Activated naive CD4-positive, alpha-beta T cell treated with anti-CD3 and anti-CD28 coated beads, Interleukin-2, amount 50 U/mL, for 72 hours (primary cell): ENCODE data around the gene KIAA0825. TPM values are rescaled to one million over a fixed set of nuclear protein-coding genes. Genes with fewer than 3 reads are reported as not detected.
"Not testable (repeated sequence)": the region's sequence is repeated elsewhere in the genome, so short reads cannot be mapped to it uniquely, and the experiment has no call there.

Experiments used
- ATAC-seq, 2 donors: fragments of 150-1000 bp; cut with Tn5 transposase; 2 replicates each; pipeline ENCODE4 v1.10.0; 2021; ENCODE audit warnings: mild to moderate bottlenecking in 2 of 2, moderate library complexity in 2 of 2
- DNase-seq, 2 donors: peaks; one replicate each; pipeline ENCODE4 v3.0.0; 2021 to 2022; ENCODE audit warnings: low spot score in 2 of 2
- H3K27ac Mint-ChIP-seq, 2 donors: one replicate each; pipeline ENCODE4 v1.8.0; 2022; ENCODE audit warnings: mild to moderate bottlenecking in 2 of 2, mixed read lengths in 2 of 2
- H3K36me3 Mint-ChIP-seq, 2 donors: one replicate each; pipeline ENCODE4 v1.8.0; 2022; ENCODE audit warnings: mixed read lengths in 2 of 2
- H3K9me3 Mint-ChIP-seq, 2 donors: one replicate each; pipeline ENCODE4 v1.8.0; 2022; ENCODE audit warnings: mixed read lengths in 2 of 2
- total RNA-seq, 2 donors: library from RNA; stranded (reverse); gene quantifications; one replicate each; pipeline ENCODE4 v1.2.3, GENCODE V29; 2022

The KIAA0825 gene
- total RNA-seq, 2 donors from 2014 or later = 0.16 to 1.2 TPM

DNA sequence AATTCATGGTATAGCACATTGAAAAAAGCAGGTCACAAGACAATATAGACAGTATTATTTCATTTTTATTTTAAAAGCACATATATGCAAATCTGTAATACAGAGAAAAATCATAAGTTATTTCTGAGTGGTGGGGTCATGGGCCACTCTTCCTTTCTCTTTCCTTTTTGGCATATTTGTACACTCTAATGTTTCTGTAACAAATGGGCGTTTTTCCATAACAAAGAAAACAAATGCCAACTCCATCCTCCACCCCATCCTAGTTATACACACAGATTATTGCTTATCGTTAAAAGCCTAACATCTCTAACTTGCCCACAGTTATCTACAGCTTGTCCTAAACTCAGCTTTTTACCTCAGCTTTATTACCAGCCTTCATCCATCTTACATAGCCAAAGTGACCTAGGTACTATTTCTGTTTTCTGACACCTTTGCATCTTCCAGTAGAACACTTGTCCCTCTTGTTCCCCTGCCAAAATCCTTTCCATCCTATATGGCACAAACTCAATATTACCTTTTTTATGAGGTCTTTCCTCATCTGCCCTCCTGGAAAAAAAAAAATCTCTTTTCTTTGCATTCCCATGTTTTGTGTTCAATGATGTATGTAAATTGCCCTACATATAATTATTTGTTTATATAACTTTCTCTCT lies 4.1 kb downstream of the KIAA0825 start:
- Mint-ChIP-seq H3K9me3 (no peaks in the 10 kb centered on the region), H3K36me3 (peaks cover 5 to 14% of the 10 kb centered on the region in 2 donors), H3K27ac (no peak overlapping the region)
- ATAC-seq (no peak), DNase-seq (no peak)

DNA sequence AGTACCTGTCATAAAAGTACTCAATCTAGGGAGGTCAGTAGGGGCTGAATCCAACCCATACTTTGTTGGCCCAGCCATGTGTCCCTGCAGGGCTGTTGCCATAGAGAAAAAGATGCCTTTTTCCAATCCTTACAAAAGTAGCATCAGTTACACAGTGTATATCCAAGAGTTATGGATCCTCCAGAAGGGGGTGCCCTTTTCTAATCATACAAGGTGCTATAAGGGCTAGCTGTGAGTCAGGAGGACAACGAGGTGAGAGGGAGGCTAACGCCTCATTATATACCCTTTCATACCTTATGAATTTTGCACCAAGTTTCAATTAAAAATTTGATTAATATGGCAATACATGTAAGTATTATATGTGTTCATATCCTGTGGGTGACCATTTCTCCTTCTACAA lies 4.8 kb downstream of the KIAA0825 start:
- Mint-ChIP-seq H3K36me3 (peaks cover 5 to 9% of the 10 kb centered on the region in 2 donors), H3K27ac (no peak overlapping the region), H3K9me3 (no peaks in the 10 kb centered on the region)
- DNase-seq = no peak
- peak in 1 of 2 donors; percentile 39 for ATAC-seq

DNA sequence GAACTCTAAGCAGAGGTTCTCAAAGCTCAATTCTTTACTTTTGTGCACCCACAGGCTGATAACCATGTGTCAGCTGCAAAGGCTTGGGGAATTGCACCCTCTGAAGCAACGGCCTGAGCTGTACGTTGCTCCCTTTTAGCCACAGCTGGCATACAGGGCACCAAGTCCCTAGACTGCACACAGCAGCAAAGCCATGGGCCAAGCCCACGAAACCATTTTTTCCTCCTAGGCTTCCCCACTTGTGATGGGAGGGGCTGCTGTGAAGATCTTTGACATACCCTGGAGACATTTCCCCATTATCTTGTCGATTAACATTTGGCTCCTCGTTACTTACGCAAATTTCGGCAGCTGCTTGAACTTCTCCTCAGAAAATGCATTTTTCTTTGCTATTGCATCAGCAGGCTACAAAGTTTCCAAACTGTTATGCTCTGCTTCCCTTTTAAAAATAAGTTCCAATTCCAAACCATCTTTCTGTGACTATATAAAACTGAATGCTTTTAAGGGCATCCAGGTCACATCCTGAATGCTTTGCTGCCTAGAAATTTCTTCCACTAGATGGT lies 23.0 kb downstream of the KIAA0825 start:
- ATAC-seq (no peak), DNase-seq (no peak)
- H3K36me3 Mint-ChIP-seq = peaks cover 0 to 22% of the 10 kb centered on the region in 2 donors
- no peak overlapping the region for H3K27ac Mint-ChIP-seq
- H3K9me3 Mint-ChIP-seq = peaks cover 0 to 10% of the 10 kb centered on the region in 2 donors

DNA sequence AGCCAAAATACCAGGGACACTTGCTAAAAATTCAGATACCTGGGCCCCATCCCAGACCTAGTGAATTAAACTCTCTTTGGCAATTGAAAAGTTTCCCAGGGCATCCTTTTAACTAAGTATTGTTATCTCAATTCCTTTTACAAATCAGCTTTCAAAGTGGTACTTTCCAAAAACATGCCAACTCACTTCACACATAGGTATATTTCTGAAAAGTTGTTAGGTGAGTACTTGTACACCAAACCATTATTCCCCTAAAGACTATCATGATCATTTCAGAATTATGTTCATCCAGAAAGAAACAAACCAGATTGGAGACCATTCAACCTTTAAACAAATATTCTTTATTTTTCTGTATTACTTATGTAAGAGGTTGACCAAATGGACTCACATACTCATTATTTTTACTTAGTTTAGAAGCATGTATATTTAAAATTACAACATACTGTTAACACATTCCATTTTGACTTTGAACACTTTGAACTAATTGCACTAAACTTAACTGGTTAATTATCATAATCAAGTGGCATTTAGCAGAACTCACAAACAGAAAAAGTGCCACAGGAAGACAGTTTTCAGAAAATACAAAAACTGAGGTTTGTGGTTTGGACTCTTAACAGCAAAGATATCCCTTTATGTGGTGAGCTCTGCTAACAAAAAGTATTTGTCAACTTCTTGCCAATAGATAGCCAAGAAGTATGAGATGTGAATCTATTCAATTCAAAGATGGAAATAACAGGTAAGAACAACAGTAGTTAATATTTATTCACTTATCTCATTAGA lies 40.7 kb downstream of the KIAA0825 start:
- DNase-seq (no peak), ATAC-seq (peak in 1 of 2 donors; percentile 68)
- H3K36me3 Mint-ChIP-seq = no peaks in the 10 kb centered on the region
- H3K9me3 Mint-ChIP-seq = no peaks in the 10 kb centered on the region
- H3K27ac Mint-ChIP-seq = no peak overlapping the region

DNA sequence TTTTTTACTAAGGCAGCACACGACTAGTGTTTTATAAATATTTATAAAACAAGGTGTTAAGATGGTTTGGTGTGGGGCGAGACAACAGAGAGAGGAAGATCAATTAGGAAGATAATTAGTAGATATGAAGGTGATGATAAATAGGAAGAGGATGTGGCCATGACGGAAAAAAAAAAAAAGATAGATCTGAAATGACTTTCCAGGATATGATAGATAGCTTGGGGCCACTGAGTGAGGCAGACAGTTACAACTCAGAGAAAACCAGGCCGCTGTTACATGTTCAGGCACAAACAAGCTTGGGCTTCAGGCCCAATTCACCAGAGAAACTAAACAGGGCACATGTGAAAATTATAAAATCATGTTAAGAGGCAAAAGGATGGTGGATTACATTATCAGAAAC lies 43.2 kb downstream of the KIAA0825 start:
- peak overlapping the region in 1 of 2 donors; percentile 7 for H3K27ac Mint-ChIP-seq
- ATAC-seq = peak in 1 of 2 donors; percentile 30

DNA sequence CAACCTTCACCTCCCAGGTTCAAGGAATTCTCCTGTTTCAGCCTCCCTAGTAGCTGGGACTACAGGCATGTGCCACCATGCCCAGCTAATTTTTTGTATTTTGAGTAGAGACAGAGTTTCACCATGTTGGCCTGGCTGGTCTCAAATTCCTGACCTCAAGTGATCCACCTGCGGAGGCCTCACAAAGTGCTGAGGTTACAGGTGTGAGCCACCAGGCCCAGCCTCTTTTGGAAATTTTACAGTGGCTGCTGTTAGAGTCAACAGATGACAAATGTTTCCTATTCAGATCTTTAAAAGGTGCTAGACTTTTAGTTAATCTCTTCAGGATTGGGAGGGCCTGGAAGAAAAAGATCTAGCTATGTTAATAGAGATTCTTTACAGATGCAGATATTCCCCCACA lies 45.1 kb downstream of the KIAA0825 start:
- not testable (repeated sequence) for ATAC-seq, DNase-seq, H3K27ac Mint-ChIP-seq, H3K36me3 Mint-ChIP-seq, H3K9me3 Mint-ChIP-seq

More for the DNA sequence above, 43.2 kb downstream of the KIAA0825 start:
- Mint-ChIP-seq H3K36me3 (no peaks in the 10 kb centered on the region), H3K9me3 (no peaks in the 10 kb centered on the region)
- no peak for DNase-seq

DNA sequence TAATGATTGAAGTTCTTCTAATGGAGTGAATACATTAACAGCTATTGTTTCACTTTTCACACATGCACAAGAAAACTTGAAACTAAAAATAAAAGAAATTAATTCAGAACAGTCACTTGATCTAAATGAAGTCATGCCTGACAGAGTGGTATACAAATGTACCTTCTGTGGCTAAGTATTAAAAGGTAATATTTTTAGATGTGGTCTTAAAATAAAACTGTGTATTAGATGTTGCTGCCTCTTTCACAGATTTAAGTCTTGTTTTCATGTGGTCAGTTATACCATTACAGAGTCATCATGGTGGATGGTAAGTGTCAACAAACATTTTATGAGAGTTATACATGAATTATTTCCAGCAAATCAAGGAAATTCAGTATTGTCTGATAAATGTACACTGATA lies 47.0 kb downstream of the KIAA0825 start:
- ATAC-seq = no peak
- no peak for DNase-seq
- H3K9me3 Mint-ChIP-seq = no peaks in the 10 kb centered on the region
- H3K27ac Mint-ChIP-seq = no peak overlapping the region
- H3K36me3 Mint-ChIP-seq = no peaks in the 10 kb centered on the region

DNA sequence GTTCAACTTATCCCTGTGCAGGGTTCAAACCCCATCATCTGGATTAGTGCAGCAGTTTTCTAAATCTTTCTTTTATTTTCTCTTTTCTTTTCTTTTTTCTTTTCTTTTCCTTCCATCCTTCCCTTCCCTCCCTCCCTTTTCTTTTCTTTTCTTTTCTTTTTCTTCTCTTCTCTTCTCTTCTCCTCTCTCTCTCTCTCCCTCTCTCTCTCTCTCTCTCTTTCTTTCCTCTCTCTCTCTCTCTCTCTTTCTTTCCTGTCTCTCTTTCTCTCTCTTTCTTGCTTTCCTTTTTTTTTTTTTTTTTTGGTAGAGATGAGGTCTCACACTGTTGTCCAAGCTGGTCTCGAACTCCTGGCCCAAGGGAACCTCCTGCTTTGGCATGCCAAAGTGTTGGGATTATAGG lies 53.6 kb downstream of the KIAA0825 start:
- no peak for DNase-seq
- Mint-ChIP-seq H3K27ac (no peak overlapping the region), H3K36me3 (no peaks in the 10 kb centered on the region), H3K9me3 (no peaks in the 10 kb centered on the region)
- no peak for ATAC-seq

DNA sequence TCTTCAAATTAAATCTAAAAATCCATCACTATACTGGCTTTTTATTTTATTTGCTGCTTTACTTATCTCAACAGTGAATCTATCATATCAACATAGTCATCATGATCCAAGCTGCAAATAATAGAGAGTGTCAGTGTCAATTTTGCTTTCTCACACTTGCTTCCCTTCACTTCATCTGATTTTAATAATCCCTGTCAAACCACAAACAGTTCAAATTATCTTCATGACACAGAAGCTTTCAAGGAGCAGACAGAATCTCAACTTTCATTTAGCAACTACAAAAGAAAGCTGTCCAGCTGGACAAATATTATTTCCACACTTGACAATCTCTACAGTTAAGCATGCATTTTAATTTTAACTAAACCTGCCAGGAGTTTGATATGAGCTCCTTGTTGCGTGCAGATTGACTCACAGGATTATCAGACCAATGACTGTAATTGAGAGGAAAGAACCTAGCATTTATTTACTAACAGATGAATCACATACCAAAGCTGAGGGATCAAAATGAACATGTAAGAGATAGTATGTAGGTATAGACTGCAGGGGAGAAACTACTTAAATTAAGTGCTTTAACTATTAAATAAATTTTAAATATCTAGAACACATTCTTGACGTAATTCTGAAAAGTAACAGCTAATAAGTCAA lies 56.0 kb downstream of the KIAA0825 start:
- no peaks in the 10 kb centered on the region for H3K9me3 Mint-ChIP-seq
- DNase-seq (no peak), ATAC-seq (no peak)
- H3K36me3 Mint-ChIP-seq = no peaks in the 10 kb centered on the region
- H3K27ac Mint-ChIP-seq = no peak overlapping the region

DNA sequence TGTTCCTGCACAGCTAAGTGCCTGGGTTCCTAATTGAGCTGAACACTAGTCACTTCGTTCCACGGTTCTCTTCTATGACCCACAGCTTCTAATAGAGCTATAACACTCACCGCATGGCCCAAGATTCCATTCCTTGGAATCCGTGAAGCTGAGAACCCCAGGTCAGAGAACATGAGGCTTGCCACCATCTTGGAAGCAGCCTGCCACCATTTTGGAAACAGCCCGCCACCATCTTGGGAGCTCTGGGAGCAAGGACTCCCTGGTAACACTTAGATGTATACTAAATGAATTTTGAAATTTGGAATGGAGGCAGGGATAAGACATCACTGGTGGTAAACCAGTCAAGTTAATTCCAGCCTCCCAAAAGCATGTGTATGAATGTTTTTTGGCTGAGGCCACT lies 60.4 kb downstream of the KIAA0825 start:
- ATAC-seq (no peak), DNase-seq (no peak)
- Mint-ChIP-seq H3K9me3 (no peaks in the 10 kb centered on the region), H3K36me3 (no peaks in the 10 kb centered on the region), H3K27ac (no peak overlapping the region)

DNA sequence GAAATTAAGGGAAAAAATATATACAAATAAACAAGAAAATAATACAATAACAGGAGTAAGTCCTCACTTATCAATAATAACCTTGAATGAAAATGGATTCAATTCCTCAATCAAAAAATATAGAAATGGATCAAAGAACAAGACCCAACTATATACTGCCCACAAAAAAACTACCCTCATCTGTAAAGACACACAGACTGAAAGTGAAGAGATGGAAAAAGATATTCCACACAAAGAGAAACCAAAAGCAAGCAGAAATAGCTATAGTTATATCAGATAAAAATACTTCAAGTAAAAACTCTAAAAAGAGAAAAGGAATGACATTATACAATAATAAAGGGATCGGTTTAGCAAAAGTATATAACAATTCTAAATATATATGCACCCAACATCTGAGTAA lies 66.5 kb downstream of the KIAA0825 start:
- DNase-seq = no peak
- no peak for ATAC-seq
- H3K9me3 Mint-ChIP-seq = peaks cover 4 to 13% of the 10 kb centered on the region in 2 donors
- H3K36me3 Mint-ChIP-seq = peaks cover 9 to 11% of the 10 kb centered on the region in 2 donors
- no peak overlapping the region for H3K27ac Mint-ChIP-seq

DNA sequence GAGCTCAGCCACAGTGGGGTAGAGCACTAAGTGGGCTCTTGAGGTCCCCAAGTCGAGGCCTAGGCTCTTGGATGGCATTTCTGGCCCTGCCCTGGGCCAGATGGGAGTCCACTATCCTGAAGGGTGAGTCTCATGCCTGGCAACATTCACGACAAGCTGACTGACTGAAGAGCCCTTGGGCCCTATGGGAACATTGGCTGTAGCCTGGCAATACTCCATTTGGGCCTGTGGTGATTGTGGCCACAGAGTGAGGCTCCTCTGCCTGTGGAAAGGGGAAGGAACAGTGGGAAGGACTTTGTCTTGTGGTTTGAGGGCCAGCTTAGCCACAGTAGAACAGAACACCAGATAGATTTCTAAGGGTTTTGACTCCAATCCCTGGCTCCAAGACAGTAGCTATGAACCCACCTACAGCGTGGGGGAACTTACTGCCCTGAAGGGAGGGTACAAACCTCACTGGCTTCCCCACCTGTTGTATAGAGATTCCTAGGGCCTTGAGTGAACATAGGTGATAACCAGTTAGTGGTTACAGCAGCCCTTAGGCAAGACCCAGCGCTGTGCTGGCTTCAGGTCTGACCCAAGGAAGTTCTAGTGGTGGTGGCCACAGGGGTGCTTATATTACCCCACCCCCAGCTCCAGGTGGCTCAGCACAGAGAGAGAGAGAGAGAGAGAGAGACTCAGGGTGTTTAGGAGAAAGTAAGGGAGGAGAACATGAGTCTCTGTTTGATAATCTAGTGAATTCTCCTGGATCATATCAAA lies 72.4 kb downstream of the KIAA0825 start:
- no peak for ATAC-seq

DNA sequence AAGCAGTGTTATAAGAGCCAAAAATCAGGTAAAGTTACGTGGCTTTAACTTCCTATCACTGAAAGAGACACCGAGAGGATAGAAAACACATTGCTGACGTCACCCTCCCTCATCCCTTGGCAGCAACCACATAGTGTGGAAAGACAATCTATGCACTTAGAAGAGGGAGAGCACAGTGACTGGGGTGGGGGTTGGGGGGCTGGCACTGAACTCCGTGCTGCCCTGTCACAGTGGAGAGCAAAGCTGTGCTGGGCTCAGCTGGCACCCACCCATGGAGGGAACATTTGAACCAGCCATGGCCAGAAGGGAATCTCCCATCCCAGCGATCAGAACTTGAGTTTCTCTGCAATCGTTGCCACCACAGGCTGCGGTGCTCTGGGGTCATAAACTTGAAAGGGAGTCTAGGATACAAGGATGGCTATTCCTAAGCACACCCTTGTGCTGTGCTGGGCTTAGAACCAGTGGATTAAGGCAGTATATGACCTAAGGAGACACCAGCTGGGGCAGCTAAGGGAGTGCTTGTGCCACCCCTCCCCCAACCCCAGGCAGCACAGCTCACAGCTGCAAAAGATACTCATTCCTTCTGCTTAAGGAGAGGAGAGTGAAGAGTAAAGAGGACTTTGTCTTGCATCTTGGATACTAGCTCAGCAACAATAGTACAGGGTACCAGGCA lies 73.4 kb downstream of the KIAA0825 start:
- ATAC-seq = no peak
- no peak overlapping the region for H3K27ac Mint-ChIP-seq
- peaks cover 9 to 17% of the 10 kb centered on the region in 2 donors for H3K9me3 Mint-ChIP-seq
- peaks cover 24 to 27% of the 10 kb centered on the region in 2 donors for H3K36me3 Mint-ChIP-seq
- no peak for DNase-seq

More for the DNA sequence above, 72.4 kb downstream of the KIAA0825 start:
- DNase-seq = no peak
- no peak overlapping the region for H3K27ac Mint-ChIP-seq
- peaks cover 8 to 16% of the 10 kb centered on the region in 2 donors for H3K9me3 Mint-ChIP-seq
- peaks cover 19 to 30% of the 10 kb centered on the region in 2 donors for H3K36me3 Mint-ChIP-seq

DNA sequence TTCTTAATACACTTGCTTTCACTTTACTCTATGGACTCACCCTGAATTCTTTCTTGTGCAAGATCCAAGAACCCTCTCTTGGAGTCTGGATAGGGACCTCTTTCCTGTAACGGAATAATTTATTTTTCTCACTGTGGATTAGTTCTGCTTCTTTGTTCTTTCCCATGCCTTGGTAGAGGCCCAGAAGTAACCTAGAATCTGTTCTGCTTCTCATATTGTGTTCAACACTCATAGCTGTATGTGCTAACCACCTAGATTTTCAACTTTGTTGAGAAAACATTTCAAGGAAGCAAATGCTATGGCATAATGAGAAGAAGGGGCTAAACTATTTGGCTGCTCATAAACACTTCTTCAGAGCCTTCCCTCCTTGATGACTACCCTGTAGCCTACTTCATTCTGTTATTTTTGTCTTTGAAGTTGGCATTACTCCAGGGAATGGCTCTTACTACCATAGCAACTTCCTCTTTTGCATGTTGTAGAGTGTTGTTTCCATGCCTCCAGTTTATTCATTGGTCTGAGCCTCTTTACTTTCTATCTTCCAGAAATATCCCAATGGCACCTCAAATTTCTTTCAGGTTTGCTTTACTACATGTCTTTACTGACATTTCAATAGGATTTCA lies 74.3 kb downstream of the KIAA0825 start:
- Mint-ChIP-seq H3K27ac (no peak overlapping the region), H3K36me3 (peaks cover 20 to 25% of the 10 kb centered on the region in 2 donors), H3K9me3 (peaks cover 9 to 20% of the 10 kb centered on the region in 2 donors)
- ATAC-seq (no peak), DNase-seq (no peak)

DNA sequence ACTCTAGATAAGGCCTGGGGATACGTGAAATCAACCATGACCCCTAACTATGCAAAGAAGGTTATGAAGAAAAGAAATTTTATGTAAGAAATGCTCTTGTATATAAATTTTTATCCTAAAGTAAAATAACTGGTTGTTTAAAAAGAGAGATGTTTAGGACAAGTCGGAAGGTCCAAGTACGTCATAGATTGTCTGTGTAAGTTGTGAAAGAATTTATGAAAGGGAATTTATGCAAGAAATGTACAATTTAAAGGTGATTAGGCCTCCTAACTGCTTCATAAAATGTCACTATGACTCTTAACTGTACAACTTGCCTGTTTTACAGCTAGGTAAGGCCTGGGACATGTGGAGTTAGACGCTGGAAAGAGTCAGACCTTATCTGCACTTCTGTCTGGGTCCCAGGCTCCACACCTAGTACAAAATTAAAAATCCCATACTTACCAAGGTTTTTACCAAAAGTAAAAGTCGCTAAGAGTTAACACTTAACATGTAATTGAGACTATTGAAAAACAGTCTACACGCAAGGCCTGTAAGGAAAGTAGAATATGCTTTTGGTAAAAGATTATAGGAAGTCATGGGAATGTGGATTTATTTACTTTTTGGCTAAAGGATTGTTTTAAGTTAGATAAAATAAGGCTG lies 77.4 kb downstream of the KIAA0825 start:
- Mint-ChIP-seq H3K27ac (no peak overlapping the region), H3K9me3 (peaks cover 9 to 20% of the 10 kb centered on the region in 2 donors), H3K36me3 (peaks cover 15 to 20% of the 10 kb centered on the region in 2 donors)
- ATAC-seq = no peak
- no peak for DNase-seq
